Adrenal gland (tissue), 12 donors: ENCODE results near the gene MUC5B. TPM values are rescaled to one million over a fixed set of nuclear protein-coding genes. Genes with fewer than 3 reads are reported as not detected.

Experiments used
- DNase-seq, 7 donors: peaks; one replicate each; pipeline ENCODE4 v3.0.0-alpha.2; 2019 to 2020
- H3K27ac ChIP-seq, 5 donors: fragments of 200-600 bp; sonication (generic) in 4 of 5; 1 replicate in 3 of 5; 2 replicates in 2 of 5; pipeline versions ENCODE4 v1.5.1 to v1.8.0; 2016 to 2020; ENCODE audit warnings: mild to moderate bottlenecking in 1 of 5
- H3K27me3 ChIP-seq: fragments of 200-600 bp; 2 replicates; pipeline ENCODE4 v1.8.0; 2021
- H3K36me3 ChIP-seq, 2 donors: fragments of 200-600 bp; replicated peaks in 1 of 2; 1 replicate in 1 of 2; 2 replicates in 1 of 2; pipeline versions ENCODE4 v1.5.1 to v1.8.0; 2018 to 2022
- H3K4me1 ChIP-seq, 2 donors: fragments of 200-600 bp; replicated peaks in 1 of 2; 1 replicate in 1 of 2; 2 replicates in 1 of 2; pipeline versions ENCODE4 v1.5.1 to v1.8.0; 2018 to 2021
- H3K4me3 ChIP-seq, 4 donors: fragments of 200-600 bp; sonication (generic) in 3 of 4; one replicate each; pipeline ENCODE4 v1.5.1; 2016 to 2018
- H3K9me3 ChIP-seq, 3 donors: fragments of 200-600 bp; sonication (generic) in 1 of 3; replicated peaks in 1 of 3; 1 replicate in 2 of 3; 2 replicates in 1 of 3; pipeline versions ENCODE4 v1.5.1 to v1.8.0; 2016 to 2021
- POLR2A ChIP-seq, 2 donors: fragments of 450-650 bp; IDR thresholded peaks; one replicate each; pipeline ENCODE4 v1.6.1; 2017; ENCODE audit warnings: antibody characterized with exemption in 2 of 2, mild to moderate bottlenecking in 2 of 2, moderate library complexity in 1 of 2
- WGBS, 4 donors: extraction: QIAGEN DNeasy Blood & Tissue Kit in 2 of 4; methylation state at CpG; one replicate each; pipeline versions ENCODE4 v1.1.5 to v1.1.7; 2013 to 2017; 5-methylcytosine and 5-hydroxymethylcytosine counted together
- intact Hi-C, 2 donors: fragments of 100-400 bp; cut with DNase I; formaldehyde crosslinking; loops; one replicate each; pipeline versions ENCODE4 v1.14.1 to v1.15.0; 2022 to 2023
- polyA plus RNA-seq, 3 donors: library from polyadenylated mRNA; stranded (reverse); fragments of 200-250 nt in 2 of 3; fragments of 350-450 nt in 1 of 3; fragmentation: Illumina TruSeq in 1 of 3; extraction: RNeasy Lipid Tissue Mini Kit (QIAGEN cat#74804) in 1 of 3; gene quantifications; one replicate each; pipeline ENCODE4 v1.2.3, GENCODE V29; 2013 to 2014
- total RNA-seq, 9 donors: library from RNA; depleted of rRNA in 4 of 9; stranded (reverse); fragments of >200 nt in 4 of 9; fragments of 120-200 nt in 1 of 9; fragmentation: NEBNext Ultra II Directional in 1 of 9; extraction: Animal tissue kit (Norgen Biotek cat#: 25700) in 1 of 9; gene quantifications; one replicate each; pipeline versions ENCODE4 v1.1.0 to v1.2.4, GENCODE V29; 2013 to 2023
- TF ChIP-seq, protein P1 (sequence below), 6 experiments: fragments of 450-650 bp in 4 of 6; fragments of 200-600 bp in 2 of 6; sonication (generic) in 1 of 6; IDR thresholded peaks; 1 replicate in 5 of 6; 2 replicates in 1 of 6; pipeline versions ENCODE4 v1.5.1 to v1.8.0; 2016 to 2021; ENCODE audit warnings: antibody characterized with exemption in 6 of 6, mild to moderate bottlenecking in 2 of 6, moderate library complexity in 1 of 6
- donor health status: healthy with polysubstance abuse.
- donor health status: Bipolar disorder and iron deficiency.
- donor health status: DM: yes; HTN: yes; CAD: no.
- donor health status: DM: no; HTN: no; CAD: no.
- donor health status: DM: no; HTN: no; CAD: no.
- donor health status: DM: yes; HTN: yes; CAD: no.

The MUC5B gene
- total and polyA plus RNA-seq, 12 donors = under 0.01 to 0.95 (median 0.70) TPM; not detected in 7

- intact Hi-C loops = no loop called here
- Histone ChIP-seq H3K27ac (no peak overlapping the region), H3K36me3 (no peaks in the 10 kb centered on the region), H3K27me3 (no peaks in the 10 kb centered on the region), H3K4me3 (no peak overlapping the region), H3K9me3 (no peaks in the 10 kb centered on the region), H3K4me1 (no peaks in the 10 kb centered on the region)
- no peak for TF ChIP-seq POLR2A (IDR thresholded peaks at IDR 0.05)
- TF ChIP-seq, protein P1, sequence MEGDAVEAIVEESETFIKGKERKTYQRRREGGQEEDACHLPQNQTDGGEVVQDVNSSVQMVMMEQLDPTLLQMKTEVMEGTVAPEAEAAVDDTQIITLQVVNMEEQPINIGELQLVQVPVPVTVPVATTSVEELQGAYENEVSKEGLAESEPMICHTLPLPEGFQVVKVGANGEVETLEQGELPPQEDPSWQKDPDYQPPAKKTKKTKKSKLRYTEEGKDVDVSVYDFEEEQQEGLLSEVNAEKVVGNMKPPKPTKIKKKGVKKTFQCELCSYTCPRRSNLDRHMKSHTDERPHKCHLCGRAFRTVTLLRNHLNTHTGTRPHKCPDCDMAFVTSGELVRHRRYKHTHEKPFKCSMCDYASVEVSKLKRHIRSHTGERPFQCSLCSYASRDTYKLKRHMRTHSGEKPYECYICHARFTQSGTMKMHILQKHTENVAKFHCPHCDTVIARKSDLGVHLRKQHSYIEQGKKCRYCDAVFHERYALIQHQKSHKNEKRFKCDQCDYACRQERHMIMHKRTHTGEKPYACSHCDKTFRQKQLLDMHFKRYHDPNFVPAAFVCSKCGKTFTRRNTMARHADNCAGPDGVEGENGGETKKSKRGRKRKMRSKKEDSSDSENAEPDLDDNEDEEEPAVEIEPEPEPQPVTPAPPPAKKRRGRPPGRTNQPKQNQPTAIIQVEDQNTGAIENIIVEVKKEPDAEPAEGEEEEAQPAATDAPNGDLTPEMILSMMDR (IDR thresholded peaks at IDR 0.05) = no peak
- WGBS, 4 donors = 40 to 87% (median 71%) methylated on average over 1 to 19 of the region's 19 CpGs
- DNase-seq = no peak
Measured at GRCh38 chr11:1254733-1255132, 31.9 kb downstream of the MUC5B start.

DNA sequence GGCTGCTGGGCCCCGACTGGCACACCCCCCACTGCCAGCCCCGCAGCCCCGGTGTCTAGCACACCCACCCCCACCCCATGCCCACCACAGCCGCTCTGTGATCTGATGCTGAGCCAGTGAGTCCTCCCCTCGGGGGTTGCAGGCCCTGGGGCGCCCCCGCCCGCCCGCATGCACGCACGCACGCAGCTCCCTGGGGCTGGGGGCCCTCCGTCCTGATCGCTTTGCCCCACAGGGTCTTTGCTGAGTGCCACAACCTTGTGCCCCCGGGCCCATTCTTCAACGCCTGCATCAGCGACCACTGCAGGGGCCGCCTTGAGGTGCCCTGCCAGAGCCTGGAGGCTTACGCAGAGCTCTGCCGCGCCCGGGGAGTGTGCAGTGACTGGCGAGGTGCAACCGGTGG lies 32.3 kb downstream of the MUC5B start:
- H3K36me3 ChIP-seq = no peaks in the 10 kb centered on the region
- no peak overlapping the region for H3K4me3 ChIP-seq
- no peaks in the 10 kb centered on the region for H3K27me3 ChIP-seq
- no peaks in the 10 kb centered on the region for H3K9me3 ChIP-seq
- no peak for TF ChIP-seq POLR2A (IDR thresholded peaks at IDR 0.05)
- TF ChIP-seq, protein P1 (IDR thresholded peaks at IDR 0.05) = no peak
- intact Hi-C loops = no loop called here
- no peak overlapping the region for H3K27ac ChIP-seq
- WGBS, 4 donors = 71 to 72% methylated on average over 24 of the region's 24 CpGs; no CpG with 5 or more reads in 2 of the 4 donors
- no peaks in the 10 kb centered on the region for H3K4me1 ChIP-seq
- no peak for DNase-seq

- intact Hi-C loops = no loop called here
- Histone ChIP-seq H3K27me3 (no peaks in the 10 kb centered on the region), H3K9me3 (no peaks in the 10 kb centered on the region), H3K36me3 (no peaks in the 10 kb centered on the region), H3K4me3 (no peak overlapping the region), H3K4me1 (no peaks in the 10 kb centered on the region), H3K27ac (no peak overlapping the region)
- DNase-seq = no peak
- 47 to 80% (median 64%) methylated on average over 2 to 26 of the region's 26 CpGs for WGBS, 4 donors
- TF ChIP-seq POLR2A (IDR thresholded peaks at IDR 0.05) = no peak
- TF ChIP-seq, protein P1 (IDR thresholded peaks at IDR 0.05) = no peak
Measured at GRCh38 chr11:1256257-1257045, 33.6 kb downstream of the MUC5B start.

DNA sequence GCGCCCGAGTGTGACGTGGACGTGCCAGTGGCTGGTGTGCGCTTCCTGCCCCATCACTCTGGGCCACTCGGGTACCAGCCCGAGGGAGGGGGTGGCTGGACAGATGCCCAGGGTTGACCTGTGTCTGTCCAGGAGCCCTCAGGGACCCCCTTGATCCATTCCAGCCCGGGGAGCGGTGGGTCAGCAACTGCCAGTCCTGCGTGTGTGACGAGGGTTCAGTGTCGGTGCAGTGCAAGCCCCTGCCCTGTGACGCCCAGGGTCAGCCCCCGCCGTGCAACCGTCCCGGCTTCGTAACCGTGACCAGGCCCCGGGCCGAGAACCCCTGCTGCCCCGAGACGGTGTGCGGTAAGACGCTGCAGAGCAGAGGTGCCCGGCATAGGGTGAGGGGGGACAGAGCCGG lies 34.5 kb downstream of the MUC5B start:
- Histone ChIP-seq H3K36me3 (no peaks in the 10 kb centered on the region), H3K4me1 (peaks cover 4 to 6% of the 10 kb centered on the region in 2 donors), H3K9me3 (no peaks in the 10 kb centered on the region), H3K27me3 (no peaks in the 10 kb centered on the region), H3K27ac (no peak overlapping the region), H3K4me3 (no peak overlapping the region)
- 79 to 98% (median 85%) methylated on average over 8 to 27 of the region's 27 CpGs for WGBS, 4 donors
- intact Hi-C loops = no loop called here
- TF ChIP-seq POLR2A (IDR thresholded peaks at IDR 0.05) = no peak
- TF ChIP-seq, protein P1 (IDR thresholded peaks at IDR 0.05) = no peak
- no peak for DNase-seq
